Body of pancreas (tissue), 4 donors: ENCODE data around the gene ZNF581. TPM values are rescaled to one million over a fixed set of nuclear protein-coding genes. Genes with fewer than 3 reads are reported as not detected.

Source experiments
- ATAC-seq: fragments of 150-250 bp; one replicate; pipeline ENCODE4 v1.9.1; 2016
- DNase-seq, 4 donors: peaks; one replicate each; pipeline ENCODE4 v3.0.0-alpha.2; 2019
- H3K27ac ChIP-seq, 4 donors: fragments of 200-600 bp; sonication (generic); 1 replicate in 3 of 4; 2 replicates in 1 of 4; pipeline versions ENCODE4 v1.5.1 to v1.6.1; 2016 to 2019; ENCODE audit warnings: mild to moderate bottlenecking in 1 of 4, mixed read lengths in 1 of 4, moderate library complexity in 1 of 4
- H3K27me3 ChIP-seq, 2 donors: fragments of 200-600 bp; sonication (generic); one replicate each; pipeline ENCODE4 v1.6.0; 2016; ENCODE audit warnings: mild to moderate bottlenecking in 1 of 2
- H3K36me3 ChIP-seq, 2 donors: fragments of 200-600 bp; sonication (generic); replicated peaks in 1 of 2; 2 replicates each; pipeline ENCODE4 v1.5.1; 2016; ENCODE audit warnings: low read depth in 2 of 2; ENCODE audit not compliant: insufficient read depth in 1 of 2
- H3K4me1 ChIP-seq: fragments of 200-600 bp; sonication (generic); one replicate; pipeline ENCODE4 v1.6.0; 2016
- H3K4me3 ChIP-seq, 2 donors: fragments of 200-600 bp; sonication (generic); 1 replicate in 1 of 2; 2 replicates in 1 of 2; pipeline ENCODE4 v1.5.1; 2016 to 2019
- H3K9me3 ChIP-seq, 3 donors: fragments of 200-600 bp; sonication (generic); 1 replicate in 2 of 3; 2 replicates in 1 of 3; pipeline ENCODE4 v1.5.1; 2016
- CTCF ChIP-seq, 7 experiments: fragments of 450-650 bp in 4 of 7; fragments of 200-600 bp in 3 of 7; sonication (generic) in 3 of 7; IDR thresholded peaks; one replicate each; pipeline ENCODE4 v1.5.1; 2016 to 2019; ENCODE audit warnings: antibody characterized with exemption in 7 of 7
- POLR2A ChIP-seq, 3 donors: fragments of 450-650 bp; IDR thresholded peaks; one replicate each; pipeline ENCODE4 v1.6.1; 2016; ENCODE audit warnings: antibody characterized with exemption in 3 of 3, mild to moderate bottlenecking in 2 of 3
- WGBS, 2 donors: methylation state at CpG; one replicate each; pipeline ENCODE4 v1.1.5; 2017; 5-methylcytosine and 5-hydroxymethylcytosine counted together
- intact Hi-C: fragments of 100-400 bp; cut with DNase I; formaldehyde crosslinking; loops from one replicate; pipeline ENCODE4 v1.15.1; 2023
- total RNA-seq, 2 donors: library from RNA; depleted of rRNA; stranded (reverse); fragments of >200 nt; gene quantifications; one replicate each; pipeline ENCODE4 v1.1.0, GENCODE V29; 2016

ZNF581 gene
- total RNA-seq, 2 donors from 2014 or later, result 16.8 to 20.2 TPM

DNA sequence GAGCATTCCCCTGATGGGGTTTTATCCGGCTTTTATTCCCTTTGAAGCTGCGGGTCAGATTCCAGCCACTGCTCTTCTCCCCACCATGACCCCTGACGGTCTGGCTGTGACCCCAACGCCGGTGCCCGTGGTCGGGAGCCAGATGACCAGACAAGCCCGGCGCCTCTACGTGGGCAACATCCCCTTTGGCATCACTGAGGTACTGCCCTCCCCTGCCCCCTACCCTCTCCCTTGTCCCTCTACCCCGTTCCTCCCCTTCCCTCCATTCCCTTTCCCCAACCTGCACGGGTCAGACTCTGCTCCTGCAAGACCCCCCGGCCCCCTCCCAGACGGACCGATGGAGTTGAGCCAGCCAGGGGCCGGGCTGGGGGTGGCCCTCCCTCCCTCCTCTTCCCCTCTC is 17.5 kb downstream of the ZNF581 start:
- TF ChIP-seq CTCF (IDR thresholded peaks at IDR 0.05), result no peak
- no peak for TF ChIP-seq POLR2A (IDR thresholded peaks at IDR 0.05)
- H3K27me3 ChIP-seq, result no peaks in the 10 kb centered on the region
- H3K4me1 ChIP-seq, result peaks cover 31% of the 10 kb centered on the region
- H3K4me3 ChIP-seq, result no peak overlapping the region
- ATAC-seq (no peak), DNase-seq (no peak)
- intact Hi-C loops, result no loop called here
- peaks cover 17 to 42% of the 10 kb centered on the region in 2 donors for H3K36me3 ChIP-seq
- no peak overlapping the region for H3K27ac ChIP-seq
- H3K9me3 ChIP-seq, result no peaks in the 10 kb centered on the region
- WGBS, 2 donors, result 74 to 77% methylated on average over 16 of the region's 16 CpGs

DNA sequence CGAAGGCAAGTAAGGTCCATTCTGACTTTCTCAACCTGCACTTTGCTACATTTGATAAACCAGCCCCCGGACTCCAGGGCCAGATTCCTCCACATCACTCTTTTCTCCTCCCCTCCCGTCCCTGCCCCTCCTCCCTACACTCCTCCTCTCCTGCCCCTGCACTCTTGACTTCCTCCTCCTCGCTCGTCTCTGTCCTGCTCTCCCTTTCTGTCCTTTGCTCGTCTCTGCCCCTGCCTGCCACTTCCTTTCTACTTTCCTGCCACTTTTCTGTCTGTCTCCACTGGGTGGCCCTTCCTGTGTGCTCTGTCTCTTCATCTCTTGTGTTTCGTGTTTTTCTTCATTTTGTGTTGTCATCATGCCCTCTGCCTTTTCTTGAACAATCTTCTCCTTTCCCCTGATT is 18.4 kb downstream of the ZNF581 start:
- Histone ChIP-seq H3K4me3 (no peak overlapping the region), H3K36me3 (peaks cover 19 to 50% of the 10 kb centered on the region in 2 donors), H3K4me1 (peaks cover 23% of the 10 kb centered on the region), H3K27me3 (no peaks in the 10 kb centered on the region), H3K27ac (no peak overlapping the region), H3K9me3 (no peaks in the 10 kb centered on the region)
- DNase-seq (no peak), ATAC-seq (no peak)
- TF ChIP-seq CTCF (IDR thresholded peaks at IDR 0.05), result no peak
- TF ChIP-seq POLR2A (IDR thresholded peaks at IDR 0.05), result no peak
- intact Hi-C loops, result no loop called here
- WGBS, 2 donors, result 70 to 73% methylated on average over 7 of the region's 7 CpGs

DNA sequence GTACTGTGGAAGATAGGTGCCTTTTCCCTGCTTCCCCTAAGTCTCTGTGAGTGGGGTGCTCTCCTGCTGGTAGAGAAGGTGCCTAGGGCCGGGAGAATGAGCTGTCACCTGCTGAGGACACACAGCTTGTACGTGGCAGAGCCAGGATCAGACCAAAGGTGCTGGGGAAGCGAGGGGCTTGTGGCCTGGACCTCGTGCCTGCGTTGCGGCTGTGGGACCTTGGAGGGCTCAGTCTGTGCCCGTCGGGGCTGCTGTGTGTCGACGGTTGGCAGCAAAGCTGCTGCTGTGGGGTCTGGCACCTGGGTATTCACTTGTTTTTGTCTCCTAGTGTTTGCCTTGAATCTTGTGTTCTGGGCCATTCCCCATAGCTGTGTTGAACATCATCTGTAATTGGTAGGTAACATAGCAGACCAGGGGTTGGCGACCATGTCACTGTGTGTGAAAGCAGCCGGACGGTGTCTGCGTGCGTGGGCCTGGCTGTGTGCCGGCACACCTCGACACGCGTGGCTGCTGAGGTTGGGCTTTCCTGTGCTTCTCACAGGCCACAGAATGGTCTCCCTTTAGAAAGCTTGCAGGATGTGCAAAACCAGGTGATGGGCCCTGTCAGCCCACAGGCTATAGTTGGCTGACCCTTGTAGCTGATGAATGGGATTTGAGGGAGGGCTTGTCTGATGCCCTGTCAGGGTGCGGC is 20.5 kb downstream of the ZNF581 start:
- intact Hi-C loops, result no loop called here
- DNase-seq, result no peak
- H3K4me3 ChIP-seq, result no peak overlapping the region
- no peak for ATAC-seq
- 90 to 97% methylated on average over 13 to 20 of the region's 20 CpGs for WGBS, 2 donors
- TF ChIP-seq POLR2A (IDR thresholded peaks at IDR 0.05) (no peak), CTCF (IDR thresholded peaks at IDR 0.05) (no peak)
- no peak overlapping the region for H3K27ac ChIP-seq
- no peaks in the 10 kb centered on the region for H3K27me3 ChIP-seq
- peaks cover 12% of the 10 kb centered on the region for H3K4me1 ChIP-seq
- H3K36me3 ChIP-seq, result peaks cover 24 to 56% of the 10 kb centered on the region in 2 donors
- no peaks in the 10 kb centered on the region for H3K9me3 ChIP-seq

DNA sequence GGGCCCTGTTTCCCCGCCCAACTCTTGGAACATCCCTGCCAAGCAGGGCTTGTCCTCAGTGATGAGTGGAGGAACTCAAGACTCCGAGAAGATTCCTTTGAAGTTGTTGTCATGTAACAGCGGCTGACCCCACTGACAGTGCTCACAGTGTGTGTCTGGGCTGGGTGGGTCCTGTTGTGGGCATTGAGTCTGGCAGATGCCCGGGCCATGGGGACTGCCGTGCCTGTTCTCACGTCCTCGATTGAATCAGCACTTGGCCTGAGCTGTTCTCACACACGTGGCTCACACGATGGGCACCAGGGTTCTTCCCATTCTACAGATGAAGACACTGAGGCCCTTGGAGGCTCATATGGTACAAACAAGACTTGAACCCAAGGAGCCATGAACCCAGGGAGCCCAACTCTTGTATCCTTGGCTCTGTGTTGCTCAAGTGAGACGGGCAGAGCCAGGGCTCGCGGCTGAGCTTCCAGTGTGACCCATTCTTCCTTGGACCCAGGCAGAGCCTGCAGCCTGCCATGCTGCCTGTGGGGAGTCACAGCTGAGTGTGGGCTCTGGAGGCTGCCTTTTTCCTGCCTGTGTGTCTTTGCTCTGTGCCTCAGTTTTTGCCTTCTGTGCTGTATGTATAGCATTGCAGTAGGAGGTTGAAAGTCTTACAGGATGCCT is 23.0 kb downstream of the ZNF581 start:
- TF ChIP-seq CTCF (IDR thresholded peaks at IDR 0.05) (no peak), POLR2A (IDR thresholded peaks at IDR 0.05) (no peak)
- ATAC-seq (no peak), DNase-seq (no peak)
- Histone ChIP-seq H3K4me3 (no peak overlapping the region), H3K9me3 (no peaks in the 10 kb centered on the region), H3K4me1 (peaks cover 11% of the 10 kb centered on the region), H3K36me3 (peaks cover 31 to 65% of the 10 kb centered on the region in 2 donors), H3K27me3 (no peaks in the 10 kb centered on the region), H3K27ac (no peak overlapping the region)
- intact Hi-C loops, result no loop called here
- 79 to 93% methylated on average over 5 to 12 of the region's 12 CpGs for WGBS, 2 donors
